Chondrocyte (in vitro differentiated cells): ENCODE measurements around the gene KLC1. TPM values are rescaled to one million over a fixed set of nuclear protein-coding genes. Genes with fewer than 3 reads are reported as not detected.
"Not testable (repeated sequence)": the region's sequence is repeated elsewhere in the genome, so short reads cannot be mapped to it uniquely, and the experiment has no call there.

Experiments
- DNase-seq: peaks from one replicate; pipeline ENCODE4 v3.0.0; 2021; ENCODE audit warnings: mixed read lengths, low spot score
- H3K27ac Mint-ChIP-seq: one replicate; pipeline ENCODE4 v1.8.0; 2021; ENCODE audit warnings: mild to moderate bottlenecking, moderate library complexity, mixed read lengths; ENCODE audit not compliant: unreplicated experiment
- H3K27me3 Mint-ChIP-seq: 2 replicates; pipeline ENCODE4 v1.8.0; 2021; ENCODE audit warnings: low read depth, mixed read lengths
- H3K36me3 Mint-ChIP-seq: 2 replicates; pipeline ENCODE4 v1.8.0; 2021; ENCODE audit warnings: low read depth, mixed read lengths
- H3K4me1 Mint-ChIP-seq: 2 replicates; pipeline ENCODE4 v1.8.0; 2021; ENCODE audit warnings: low read depth, mild to moderate bottlenecking, mixed read lengths
- H3K4me3 Mint-ChIP-seq: one replicate; pipeline ENCODE4 v1.8.0; 2021; ENCODE audit warnings: mild to moderate bottlenecking, moderate library complexity, mixed read lengths; ENCODE audit not compliant: unreplicated experiment
- H3K9me3 Mint-ChIP-seq: 2 replicates; pipeline ENCODE4 v1.8.0; 2021; ENCODE audit warnings: low read depth, mixed read lengths
- CTCF ChIP-seq: fragments of 200-600 bp; sonication (generic); IDR thresholded peaks from 2 replicates; pipeline ENCODE4 v1.5.0; 2021; ENCODE audit warnings: antibody characterized with exemption, mild to moderate bottlenecking, moderate library complexity
- total RNA-seq: library from RNA; stranded (reverse); gene quantifications from 3 replicates; pipeline ENCODE4 v1.2.1, GENCODE V29; 2021

The KLC1 gene
- total RNA-seq, 1 donor from 2014 or later, result 190 TPM

DNA sequence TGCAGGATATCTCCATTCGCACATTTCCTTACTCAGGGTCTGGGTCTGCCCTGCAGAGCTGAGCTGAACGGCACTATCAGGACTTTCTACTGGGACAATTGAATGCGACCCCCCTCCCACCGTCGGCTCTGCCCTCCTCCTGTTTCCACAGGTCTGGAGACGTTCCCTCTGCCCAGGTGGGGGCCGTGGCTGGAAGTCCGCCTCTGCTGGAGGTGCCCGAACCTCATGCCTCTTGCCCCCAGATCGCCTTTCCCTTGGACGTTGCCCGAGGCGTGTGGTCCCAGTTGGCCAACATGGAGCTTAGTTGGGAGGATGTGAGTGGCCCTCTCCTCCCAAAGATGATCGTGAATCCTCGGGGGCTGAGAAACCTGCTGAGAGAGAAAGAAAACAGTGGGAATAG is 21.2 kb upstream of the KLC1 start:
- DNase-seq, result no peak
- Mint-ChIP-seq H3K27ac (no peak overlapping the region), H3K9me3 (peaks cover 7% of the 10 kb centered on the region), H3K36me3 (peaks cover 5% of the 10 kb centered on the region), H3K27me3 (no peaks in the 10 kb centered on the region), H3K4me3 (no peak overlapping the region), H3K4me1 (peaks cover 19% of the 10 kb centered on the region)
- TF ChIP-seq CTCF, result no peak

GRCh38 chr14:103609081-103609480 is 19.9 kb upstream of the KLC1 start:
- H3K36me3 Mint-ChIP-seq, H3K9me3 Mint-ChIP-seq, H3K4me3 Mint-ChIP-seq, H3K27me3 Mint-ChIP-seq, DNase-seq: not testable (repeated sequence)
- Mint-ChIP-seq H3K4me1 (peaks cover 19% of the 10 kb centered on the region), H3K27ac (peak overlapping the region; percentile 32)

DNA sequence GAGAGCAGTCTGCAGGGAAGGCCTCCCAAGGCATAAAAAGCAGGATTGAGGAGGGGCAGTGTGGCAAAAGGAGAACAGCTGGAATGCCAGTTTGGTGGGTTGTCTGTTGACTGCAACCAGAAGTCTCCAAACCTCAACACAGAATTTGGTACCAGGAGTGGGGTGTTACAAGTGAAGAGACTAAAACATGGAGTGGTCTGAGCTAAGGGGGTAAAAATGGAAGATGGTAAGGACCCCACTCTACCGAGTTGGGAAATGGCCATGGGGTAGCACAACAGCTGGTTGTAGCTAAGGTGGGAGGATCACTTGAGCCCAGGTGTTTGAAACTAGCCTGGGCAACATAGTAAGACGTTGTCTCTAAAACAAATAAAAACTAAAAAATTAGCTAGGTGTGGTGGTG is 17.8 kb upstream of the KLC1 start:
- no peak overlapping the region for H3K27ac Mint-ChIP-seq
- TF ChIP-seq CTCF, result no peak
- H3K27me3 Mint-ChIP-seq, result no peaks in the 10 kb centered on the region
- H3K4me1 Mint-ChIP-seq, result peaks cover 19% of the 10 kb centered on the region
- H3K4me3 Mint-ChIP-seq, result no peak overlapping the region
- no peak for DNase-seq
- H3K9me3 Mint-ChIP-seq, result peaks cover 7% of the 10 kb centered on the region
- peaks cover 5% of the 10 kb centered on the region for H3K36me3 Mint-ChIP-seq

DNA sequence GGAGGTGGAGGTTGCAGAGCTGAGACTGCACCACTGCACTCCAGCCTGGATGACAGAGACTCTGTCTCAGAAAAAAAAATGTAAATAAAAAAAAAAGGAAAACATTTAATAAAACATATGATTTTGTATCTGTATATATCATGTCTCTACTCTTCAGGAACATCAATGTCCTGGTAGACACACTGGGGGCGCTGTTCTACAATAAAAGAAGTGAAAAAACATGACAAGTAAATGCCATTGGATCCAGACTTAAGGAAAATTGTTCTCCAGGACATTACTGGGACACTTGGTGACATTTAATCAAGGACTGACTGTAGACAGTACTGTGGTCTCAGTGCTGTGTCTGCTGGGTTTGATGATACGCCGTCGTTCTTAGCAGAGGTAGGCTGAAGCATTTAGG is 15.5 kb upstream of the KLC1 start:
- no peak for DNase-seq
- Mint-ChIP-seq H3K9me3 (peaks cover 7% of the 10 kb centered on the region), H3K27ac (no peak overlapping the region), H3K4me1 (no peaks in the 10 kb centered on the region), H3K27me3 (no peaks in the 10 kb centered on the region), H3K4me3 (no peak overlapping the region), H3K36me3 (peaks cover 5% of the 10 kb centered on the region)
- TF ChIP-seq CTCF, result no peak

DNA sequence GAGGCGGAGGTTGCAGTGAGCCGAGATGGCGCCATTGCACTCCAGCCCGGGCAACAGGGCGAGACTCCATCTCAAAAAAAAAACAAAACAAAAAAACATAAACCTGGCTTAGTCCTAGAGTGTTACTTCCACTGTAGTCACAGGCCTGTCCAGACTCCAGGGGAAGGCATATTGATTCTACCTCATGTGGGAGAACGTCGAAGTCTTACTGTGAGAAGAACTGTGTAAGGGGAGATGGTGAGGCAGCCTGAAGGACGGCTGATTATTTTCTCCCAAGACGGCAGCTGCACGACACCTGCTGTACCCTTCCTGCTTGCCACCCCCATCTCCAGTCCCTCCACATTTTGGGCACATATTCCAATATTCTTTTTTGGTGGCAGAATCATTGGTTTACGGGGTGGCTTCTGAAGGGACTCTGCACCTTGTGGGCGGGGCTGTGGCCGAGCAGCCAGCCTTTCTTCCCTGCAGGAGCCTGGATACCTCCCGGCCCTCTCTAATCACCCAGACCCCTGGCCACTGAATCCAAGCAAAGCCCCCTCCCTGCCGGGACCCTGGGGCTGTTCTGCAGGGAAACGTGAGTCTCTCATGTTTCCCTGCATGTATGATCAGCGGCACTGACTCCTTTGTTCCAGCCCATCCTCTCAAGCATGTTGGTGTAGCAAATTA is 12.2 kb upstream of the KLC1 start:
- Mint-ChIP-seq H3K4me3 (no peak overlapping the region), H3K27me3 (no peaks in the 10 kb centered on the region)

More for the DNA sequence above, 12.2 kb upstream of the KLC1 start:
- Mint-ChIP-seq H3K9me3 (no peaks in the 10 kb centered on the region), H3K4me1 (peaks cover 6% of the 10 kb centered on the region), H3K36me3 (no peaks in the 10 kb centered on the region), H3K27ac (no peak overlapping the region)
- DNase-seq, result no peak
- TF ChIP-seq CTCF, result no peak
